GF-D8 (cell line): ENCODE results near the gene PRX.
"Not testable (repeated sequence)": the region's sequence is repeated elsewhere in the genome, so short reads cannot be mapped to it uniquely, and the experiment has no call there.

Experiments
- DNase-seq: peaks from one replicate; lab custom pipeline; 2025; lab: John Stamatoyannopoulos, UW

PRX gene

DNA sequence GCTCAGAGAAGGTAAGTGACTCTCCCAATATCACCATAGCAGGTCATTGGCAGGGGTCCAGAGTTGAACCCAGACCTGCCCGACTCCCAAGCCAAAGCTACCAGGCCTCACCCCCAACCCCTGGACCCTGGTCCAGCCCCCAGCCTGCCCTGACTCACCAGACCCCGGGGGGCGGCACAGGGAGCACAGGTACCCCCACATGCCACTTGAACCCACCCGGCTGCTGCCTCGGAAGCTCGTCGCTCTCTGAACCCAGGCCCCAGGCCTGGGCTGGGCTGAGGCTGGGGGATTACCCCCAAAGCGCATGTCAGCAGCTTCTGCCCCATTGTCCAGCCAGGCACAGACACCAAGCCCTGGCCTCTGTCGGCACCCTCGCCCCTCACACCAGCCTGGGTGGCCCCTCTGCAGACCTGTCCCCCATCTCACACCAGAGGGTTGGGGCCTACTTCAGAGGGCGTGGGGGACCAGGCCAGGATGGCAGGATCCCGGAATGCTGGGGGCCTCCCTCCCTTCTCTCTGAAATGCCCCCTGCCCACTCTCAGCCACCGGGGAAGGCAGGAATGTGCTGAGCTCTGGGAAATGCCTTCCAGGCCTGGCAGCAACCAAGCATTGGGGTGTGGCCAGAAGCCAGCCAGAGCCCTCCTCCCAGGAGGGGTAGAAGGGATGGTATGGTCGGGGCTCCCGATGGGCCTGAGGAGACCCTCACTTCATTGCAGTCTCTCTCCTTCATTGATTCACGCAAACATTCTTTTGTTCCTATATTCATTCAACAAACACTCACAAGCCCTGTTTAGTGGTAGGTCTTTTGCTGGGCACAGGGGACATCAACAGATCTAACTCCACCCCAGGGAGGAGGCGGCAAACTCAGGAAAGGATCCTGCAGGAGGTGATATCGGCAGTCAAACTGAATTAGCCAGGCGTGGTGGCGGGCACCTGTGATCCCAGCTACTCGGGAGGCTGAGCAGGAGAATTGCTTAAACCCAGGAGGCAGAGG, 1.7 kb upstream of the PRX start:
- no peak for DNase-seq

DNA sequence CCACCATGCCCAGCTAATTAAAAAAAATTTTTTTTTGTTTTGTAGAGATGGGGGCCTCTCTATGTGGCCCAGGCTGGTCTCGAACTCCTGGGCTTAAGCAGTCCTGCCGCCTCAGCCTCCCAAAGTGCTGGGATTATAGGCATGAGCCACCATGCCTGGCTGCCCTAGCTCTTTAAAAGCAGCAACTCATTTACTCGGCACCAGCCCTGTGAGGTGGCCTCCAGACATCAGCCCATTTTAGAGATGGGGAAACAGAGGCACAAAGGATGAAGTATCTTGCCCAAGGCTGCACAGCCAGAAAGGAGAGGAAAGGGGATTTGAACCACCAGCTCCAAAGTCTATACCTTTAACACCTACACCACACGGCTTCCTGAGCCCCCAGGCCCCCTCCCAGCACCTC, 312 bp downstream of the PRX start:
- no peak for DNase-seq

DNA sequence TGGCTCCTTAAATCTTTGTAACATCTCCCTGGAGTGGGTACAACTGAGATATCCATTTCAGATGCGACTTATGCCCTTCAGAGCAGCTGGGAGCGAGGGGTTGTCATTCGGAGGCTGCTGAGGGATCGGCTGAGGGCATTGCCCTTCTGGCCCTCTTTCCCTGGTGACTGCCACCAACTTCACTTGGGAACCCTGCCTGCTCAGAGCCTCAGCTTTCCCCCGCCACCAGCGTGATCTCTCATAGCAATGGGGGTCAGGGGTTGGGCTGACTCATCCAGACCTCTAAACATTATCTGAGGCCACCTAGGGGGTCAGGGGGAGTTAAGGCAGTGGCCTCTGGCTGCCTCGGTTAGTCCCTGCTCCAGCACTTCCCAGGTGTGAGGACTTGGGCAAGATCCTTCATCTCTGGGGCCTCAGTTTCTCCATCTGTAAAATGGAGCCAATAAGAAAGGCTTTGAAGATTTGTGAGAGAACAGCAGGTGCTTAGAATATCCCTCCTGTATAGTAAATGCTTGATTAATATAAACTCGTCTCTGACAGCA, 1.1 kb downstream of the PRX start:
- no peak for DNase-seq

DNA sequence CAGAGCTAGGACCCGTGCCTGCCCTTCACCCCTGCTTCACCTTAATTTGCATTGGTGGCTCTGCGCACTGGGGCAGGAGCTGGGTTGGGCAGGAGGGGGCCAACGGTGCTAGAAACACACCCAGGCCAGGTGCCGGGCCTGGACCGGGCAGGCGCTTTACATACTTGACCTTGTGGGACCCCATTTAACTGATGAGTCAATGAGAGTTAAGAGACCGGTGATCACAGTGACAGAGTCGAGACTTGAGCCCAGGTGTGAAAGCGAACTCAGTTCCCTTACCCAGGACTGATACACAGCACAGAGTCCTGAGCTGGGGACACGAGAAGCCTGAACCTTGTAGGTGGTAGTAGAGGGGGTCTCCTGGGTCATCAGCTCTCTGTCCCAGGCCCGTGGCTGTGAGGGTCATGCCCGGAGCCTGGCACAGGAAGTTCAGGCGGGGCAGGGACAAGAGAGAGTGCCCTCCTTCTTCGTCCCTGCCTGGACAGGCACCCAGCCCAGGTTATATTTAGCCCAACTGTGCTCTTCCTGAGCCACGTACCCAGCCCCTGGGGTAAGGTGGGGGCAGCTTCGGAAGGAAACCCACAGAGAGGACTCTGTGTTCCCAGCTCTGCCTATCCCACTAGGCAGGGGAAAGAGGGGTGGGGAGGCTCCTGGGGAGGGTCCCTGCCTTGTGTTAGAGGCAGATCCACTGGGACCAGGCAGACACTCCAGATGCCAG, 1.9 kb downstream of the PRX start:
- DNase-seq, result no peak

DNA sequence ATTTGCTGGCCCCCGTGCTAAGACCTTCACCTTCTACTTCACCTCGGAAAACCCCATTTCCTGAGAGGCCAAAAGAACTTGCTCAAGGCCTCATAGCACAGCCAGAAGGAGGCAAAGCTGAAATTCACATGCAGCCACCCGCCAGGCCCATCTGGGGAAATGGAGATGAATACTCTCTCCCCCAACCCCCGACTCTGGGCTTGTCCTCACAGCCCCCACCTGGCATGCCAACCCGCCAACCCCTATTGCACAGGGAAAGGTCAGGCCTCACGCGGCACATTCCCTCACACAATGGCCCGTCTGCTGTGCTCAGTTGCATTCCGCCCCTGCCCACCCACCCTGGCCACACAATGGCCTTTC, 3.2 kb downstream of the PRX start:
- DNase-seq, result peak; percentile 31

DNA sequence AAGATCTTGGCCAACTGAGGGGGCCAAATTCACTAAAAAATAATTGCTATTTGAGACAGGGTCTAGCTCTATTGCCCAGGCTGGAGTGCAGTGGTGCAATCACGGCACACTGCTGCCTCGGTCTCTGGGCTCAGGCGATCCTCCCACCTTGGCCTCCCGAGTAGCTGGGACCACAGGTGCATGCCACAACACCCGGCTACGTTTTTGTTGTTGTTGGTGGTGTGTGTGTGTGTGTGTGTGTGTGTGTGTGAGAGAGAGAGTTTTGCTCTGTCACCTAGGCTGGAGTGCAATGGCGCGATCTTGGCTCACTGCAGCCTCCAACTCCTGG, 4.6 kb downstream of the PRX start:
- DNase-seq, result not testable (repeated sequence)

DNA sequence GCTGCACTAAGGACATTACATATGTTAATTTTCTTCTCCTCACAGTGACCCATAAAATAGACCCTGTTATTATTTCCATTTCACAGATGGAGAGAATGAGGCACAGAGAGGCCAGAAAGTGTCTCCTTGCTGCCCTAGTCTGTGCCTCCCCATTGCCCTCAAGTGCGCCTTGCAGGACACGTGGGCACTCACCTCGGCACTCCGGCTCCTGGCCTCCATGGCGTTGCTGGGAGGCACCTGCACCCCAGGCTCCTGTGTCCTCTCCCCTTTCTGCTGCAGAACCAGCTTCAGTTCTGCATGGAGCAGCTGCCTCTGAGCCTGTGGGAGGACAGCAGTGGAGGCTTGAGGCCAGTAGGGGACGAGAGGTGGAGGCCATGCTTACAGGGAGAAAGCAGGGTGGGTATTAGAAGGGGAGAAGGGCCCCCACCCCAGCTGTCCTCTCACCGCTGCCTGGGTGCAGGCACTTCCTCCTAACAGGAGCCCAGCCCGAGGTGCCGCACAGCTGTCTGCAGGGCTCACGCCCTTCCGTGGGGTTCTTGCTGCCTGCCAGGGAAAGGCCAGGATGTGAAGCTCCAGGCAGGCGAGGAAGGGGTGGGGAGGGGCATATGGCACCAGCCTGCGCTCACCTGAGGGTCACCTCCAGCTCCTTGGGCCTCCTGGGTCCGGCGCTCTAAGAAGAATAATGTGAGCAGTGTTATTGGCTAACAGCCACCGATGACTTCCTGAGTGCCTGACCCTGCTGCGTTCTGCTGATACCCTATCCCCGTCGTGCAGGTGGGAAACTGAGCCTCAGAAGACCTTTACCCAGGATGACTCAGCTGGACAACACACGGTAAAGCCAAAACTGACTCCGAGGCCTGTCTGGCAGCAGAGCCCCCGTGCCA, 5.2 kb downstream of the PRX start:
- peak; percentile 4 for DNase-seq

DNA sequence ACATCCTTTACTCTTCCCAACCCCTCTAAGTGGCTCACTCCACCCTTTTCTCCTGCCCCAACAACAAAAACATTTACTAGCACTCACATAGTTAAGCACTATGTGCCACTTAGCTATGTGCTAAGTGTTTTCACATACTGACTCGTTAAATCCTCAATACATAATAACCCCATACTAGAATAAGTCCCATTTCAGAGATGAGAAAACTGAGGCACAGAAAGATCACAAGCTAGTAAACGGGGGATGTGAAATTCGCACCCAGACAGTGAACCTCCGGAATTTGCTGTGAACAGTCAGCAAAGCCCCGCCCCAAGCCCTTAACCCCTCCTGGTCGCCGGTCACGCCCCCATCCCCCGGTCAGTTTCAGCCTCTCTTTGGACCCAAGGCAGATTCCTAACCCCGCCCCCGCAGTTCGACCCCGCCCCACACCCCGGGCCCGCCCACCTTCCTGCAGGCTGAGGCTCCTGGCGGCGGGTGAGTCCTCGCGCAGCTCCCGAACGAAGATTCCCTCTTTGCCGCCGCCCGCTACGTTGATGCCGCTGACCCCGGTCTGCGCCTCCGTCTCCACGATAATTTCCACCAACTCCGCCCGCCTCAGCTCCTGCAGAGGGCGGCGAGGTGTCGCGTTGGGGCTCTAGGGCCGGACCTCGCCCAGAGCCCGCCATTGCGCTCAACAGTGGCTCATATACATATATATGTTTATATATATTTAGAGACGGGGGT, 9.8 kb downstream of the PRX start:
- peak; percentile 21 for DNase-seq

DNA sequence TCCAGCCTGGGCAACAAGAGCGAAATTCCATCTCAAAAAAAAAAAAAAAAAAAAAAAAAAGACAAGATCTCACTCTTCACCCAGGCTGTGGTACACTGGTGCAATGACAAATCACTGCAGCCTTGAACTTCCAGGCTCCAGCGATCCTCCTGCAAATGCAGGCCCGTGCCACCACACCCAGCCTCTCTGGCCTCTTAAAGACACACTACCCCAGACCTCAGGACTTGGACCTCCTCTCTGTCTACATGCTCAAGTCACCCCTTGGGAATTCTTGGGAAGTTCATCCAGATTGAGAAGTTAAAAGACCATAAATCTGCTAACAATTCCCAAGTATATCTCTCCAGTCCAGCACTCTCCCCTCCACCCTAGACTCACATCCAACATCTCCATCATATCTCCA, 12.6 kb downstream of the PRX start:
- DNase-seq, result no peak

DNA sequence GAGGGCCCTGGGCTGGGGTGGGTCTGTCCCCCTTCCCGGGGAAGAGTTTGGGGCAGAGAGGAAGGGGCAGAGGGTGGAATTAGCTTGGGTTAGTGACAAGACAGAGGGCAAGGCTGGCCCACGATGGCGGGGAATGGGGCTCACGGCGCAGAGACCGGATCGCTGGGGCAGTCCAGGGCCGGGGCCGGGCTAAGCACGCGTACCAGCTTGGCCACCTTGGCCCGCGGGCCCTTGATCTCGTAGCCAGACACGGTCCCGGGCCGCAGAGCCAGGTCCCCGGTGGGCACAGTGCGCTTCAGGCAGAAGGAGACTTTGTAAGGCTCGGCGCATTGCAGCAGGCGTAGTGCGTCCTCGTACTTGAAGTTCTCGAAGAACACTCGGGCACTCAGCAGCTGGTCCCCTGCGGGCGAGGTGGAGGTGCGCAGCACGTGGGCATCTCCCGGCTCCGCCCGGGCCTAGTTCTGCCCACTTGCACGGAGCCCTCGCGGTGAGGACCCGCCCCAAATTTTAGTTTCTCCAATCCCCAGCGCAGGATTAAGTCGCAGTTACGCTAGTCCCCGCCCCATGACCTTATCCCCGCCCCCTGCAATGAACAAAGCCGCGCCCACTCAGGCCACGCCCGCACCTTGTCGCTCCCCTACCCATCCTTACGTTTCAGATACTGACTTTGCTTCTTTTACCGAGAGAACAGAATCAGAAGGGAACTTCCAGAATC, 14.6 kb downstream of the PRX start:
- no peak for DNase-seq

DNA sequence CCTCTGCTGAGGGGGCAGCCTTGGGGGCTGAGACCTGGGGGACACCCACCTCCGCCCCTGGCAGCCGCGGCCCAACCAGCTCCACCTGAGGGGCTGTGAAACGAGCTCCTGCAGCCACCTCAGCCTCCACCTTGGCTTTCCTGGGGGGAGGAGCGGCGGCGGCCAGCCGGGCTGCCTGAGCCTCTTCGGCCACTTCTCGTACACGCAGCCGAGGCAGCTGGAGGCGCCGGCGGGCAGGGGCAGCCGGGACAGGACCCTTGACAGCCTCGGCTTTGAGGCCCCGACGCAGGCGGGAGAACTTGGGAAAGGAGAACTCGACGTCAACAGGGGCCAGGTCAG, 15.6 kb downstream of the PRX start:
- no peak for DNase-seq

DNA sequence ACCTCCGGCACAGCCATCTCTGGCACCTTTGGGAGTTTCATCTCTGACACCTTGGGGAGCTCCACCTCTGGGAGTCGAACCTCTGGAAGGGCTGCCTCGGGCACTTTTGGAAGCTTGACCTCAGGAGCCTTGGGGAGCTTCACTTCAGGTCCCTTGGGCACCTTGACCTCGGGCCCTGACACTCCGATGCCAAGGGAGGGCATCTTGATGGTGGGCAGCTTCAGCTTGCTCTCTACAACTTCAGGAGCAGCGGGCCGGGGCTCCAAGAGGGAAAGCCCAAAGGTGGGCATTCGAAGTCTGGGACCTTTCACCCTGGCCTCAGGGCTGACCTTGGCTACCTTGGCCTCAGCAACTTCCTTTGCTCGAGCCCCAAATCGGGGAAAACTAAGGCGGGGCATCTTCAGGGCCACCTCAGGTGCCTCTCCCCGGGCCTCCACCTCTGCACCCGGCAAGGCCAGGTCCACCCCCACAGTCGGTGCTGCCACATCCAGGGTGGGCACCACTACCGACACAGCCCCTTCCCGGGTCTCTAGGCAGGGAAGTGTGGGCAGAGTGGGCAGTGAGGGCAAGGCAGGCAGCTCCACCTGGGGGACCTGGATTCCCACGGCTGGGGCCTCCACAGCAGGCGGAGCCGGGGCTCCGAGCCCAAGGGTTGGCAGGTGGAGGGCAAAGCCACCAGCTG, 16.2 kb downstream of the PRX start:
- DNase-seq, result no peak

DNA sequence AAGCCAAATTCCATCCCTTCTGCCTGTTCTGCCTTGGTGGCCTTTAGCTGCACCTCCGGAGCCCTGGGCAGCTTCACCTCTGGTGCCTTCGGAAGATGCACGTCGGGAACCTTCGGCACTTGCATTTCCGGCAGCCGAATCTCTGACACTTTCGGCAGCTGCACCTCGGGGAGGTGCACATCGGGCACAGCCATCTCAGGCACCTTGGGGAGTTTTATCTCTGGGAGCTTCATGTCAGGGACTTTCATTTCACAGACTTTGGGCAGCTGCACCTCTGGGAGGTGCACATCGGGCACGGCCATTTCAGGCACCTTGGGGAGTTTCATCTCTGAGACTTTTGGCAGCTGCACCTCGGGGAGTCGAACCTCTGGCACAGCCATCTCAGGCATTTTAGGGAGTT, 17.2 kb downstream of the PRX start:
- no peak for DNase-seq

DNA sequence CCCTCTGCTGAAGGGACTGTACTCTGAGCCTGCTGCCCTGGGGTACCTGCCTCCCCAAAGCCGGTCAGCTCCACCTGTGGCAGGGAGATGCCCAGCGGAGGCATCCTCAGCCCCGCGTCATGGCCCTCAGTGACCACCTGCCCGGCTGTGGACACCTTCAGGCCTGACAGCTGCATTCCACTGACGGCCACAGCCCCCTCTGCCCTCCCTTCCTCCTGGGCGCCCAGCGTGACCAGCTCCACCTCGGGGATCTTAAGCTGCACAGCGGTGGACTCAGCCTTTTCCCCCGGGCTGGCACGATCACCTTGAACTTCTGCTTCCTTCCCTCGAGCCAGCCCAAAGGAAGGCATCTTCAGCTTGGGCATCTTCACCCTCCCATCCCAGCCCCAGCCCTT, 18.4 kb downstream of the PRX start:
- no peak for DNase-seq

DNA sequence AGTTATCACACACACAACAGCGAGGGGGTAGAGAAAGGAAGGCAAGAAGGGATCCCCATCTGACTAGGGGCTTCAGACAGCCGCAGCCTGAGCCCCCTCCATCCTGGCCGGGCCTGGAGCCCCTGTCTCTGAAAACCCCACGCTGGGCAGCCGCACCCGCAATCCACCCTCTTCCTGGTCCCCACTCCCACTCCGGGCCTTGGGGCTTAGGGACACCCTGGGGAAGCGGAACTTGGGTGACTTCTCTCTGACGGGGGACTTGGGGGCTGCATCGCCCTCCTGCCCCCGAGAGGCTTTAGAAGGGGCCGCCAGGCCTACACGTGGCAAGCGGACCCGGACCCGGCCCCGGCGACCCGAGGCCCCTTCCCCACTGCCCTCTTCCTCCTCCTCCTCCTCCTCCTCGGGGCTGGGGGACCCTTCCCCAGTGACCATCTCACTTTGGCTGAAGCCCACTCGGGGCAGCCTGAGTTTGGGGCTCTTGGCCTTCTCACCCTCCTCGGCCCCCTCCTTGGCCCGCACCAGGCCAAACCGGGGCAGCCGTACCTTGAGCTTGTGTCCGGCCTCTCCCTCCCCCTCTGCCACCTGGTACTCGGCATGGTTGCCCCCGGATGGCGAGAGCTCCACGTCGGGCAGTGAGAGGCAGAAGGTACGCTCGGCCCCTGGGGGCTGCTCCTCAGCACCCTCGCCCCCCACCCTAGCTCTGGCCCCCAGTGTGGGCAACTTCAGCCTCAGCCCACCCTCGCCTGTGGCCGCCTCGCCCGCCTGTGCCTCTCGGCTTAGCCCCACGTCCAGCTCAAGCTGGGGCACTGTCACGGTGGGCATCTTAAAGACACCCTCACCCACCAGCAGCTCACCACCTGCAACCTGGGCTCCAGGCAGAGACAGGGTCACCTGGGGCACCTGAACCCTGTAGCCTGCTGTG, 19.0 kb downstream of the PRX start:
- DNase-seq, result no peak

DNA sequence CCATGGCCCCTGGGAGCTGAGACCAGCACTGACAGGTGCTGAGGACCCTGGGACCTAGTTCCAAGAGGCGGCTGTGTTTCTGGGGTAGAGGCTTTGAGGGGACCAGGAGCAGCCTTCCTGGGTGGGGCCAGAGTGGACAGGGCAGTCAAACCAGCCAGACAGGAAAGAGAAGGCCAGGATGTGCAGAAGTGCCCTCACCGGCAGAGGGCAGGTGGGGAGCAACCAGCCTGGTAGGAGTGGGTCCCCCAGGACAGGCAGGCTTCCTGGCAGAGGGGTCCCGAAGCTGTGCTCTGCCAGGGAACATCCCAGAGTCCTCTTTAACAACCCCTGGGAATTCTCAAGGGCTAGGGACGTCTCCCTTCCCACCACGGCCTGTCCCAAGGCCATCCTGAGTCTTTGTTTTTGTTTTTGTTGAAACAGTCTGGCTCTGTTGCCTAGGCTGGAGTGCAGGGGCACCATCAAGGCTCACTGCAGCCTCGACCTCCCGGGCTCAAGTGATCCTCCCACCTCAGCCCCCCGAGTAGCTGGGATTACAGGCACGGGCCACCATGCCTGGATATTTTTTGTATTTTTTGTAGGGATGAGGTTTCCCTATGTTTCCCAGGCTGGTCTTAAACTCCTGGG, 20.2 kb downstream of the PRX start:
- DNase-seq, result no peak

DNA sequence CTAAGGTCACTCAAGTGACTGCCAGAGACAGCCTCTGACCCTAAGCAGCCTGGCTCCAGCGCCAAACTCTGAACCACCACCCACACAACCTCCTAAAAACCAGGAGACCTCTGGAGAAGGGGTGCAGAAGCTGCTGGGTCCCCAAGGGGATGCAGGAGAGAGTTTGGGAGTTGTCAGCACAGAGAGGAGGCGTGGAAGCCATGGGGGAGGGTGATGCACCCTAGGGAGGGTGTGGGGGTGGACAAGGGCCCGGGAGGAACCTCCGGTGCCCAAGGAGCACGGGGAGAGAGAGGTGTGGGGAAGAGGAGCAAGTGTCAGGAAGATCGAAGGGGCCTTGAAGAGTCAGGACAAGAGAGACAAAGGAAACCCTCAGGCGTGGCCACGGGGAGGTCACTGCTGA, 21.1 kb downstream of the PRX start:
- no peak for DNase-seq

DNA sequence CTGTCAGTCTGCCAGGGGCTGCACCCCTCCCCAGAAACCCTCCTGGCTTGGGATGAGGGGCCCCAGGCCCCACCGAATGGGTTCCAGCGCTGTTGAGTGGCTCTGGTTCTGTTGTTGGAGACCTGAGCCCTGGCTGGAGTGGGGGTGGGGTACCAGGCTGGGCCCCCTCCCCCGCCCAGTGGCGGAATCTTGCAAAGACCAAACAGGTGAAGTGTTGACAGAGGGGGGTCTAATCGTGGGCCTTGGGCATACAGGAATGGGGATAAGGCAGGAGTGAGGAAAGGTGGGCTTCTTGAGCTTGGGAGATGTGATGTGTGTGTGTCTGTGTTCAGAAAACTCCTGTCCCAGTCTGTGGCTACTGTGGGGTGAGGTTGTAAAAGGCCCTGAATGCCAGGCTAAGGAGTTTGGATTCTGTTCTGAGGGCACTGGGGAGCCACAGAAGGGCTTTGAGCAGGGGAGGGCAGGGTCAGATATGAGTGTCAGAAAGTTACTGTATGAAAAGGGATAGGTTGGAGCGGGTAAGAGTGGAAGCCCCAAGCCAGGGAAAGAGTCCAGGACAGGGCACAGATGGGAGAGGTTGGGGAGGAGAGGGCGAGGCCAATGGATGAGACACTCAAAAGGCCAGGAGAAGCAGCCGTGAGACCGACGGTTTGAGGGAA, 23.0 kb downstream of the PRX start, which contains the start of gene HIPK4:
HIPK4 (minus strand) TSS at position 98 of the 659 bp plus-strand sequence. CDS start 279 bp downstream, outside the sequence.
- no peak for DNase-seq
